ENCODE results near the gene GOLGA3.

The GOLGA3 gene

GRCh38 chr12:132747896-132748295, 80.8 kb downstream of the GOLGA3 start:
- DNase-seq (ENCODE audit: low spot score), result no peak

DNA sequence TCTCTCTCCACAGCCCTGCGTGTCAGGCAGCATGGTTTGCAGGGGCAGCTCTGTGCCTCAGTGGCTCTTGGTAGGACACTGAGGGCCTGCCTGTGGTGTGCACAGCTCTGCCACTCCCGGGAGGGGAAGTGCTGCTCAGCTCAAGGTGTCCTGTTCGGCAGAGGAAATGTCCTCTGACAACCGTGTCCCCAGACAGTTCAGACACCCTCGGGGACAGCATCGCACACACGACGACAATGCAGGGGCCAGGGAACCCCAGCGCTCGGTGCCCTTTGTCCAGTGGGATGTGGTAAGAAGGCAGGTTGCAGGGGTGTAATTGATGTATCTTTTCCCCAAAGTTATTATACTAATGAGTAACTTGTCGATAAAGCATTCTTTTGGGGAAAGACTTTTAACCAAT, 81.3 kb downstream of the GOLGA3 start:
- no peak for DNase-seq (ENCODE audit: low spot score)

- DNase-seq (ENCODE audit: low spot score), result no peak
These were observed 82.1 kb downstream of the GOLGA3 start for GRCh38 chr12:132746613-132747012.

GRCh38 chr12:132743831-132744230, 84.8 kb downstream of the GOLGA3 start:
- no peak for DNase-seq (ENCODE audit: low spot score)

GRCh38 chr12:132741620-132742019, 87.0 kb downstream of the GOLGA3 start:
- no peak for DNase-seq (ENCODE audit: low spot score)

GRCh38 chr12:132740652-132741051, 88.0 kb downstream of the GOLGA3 start:
- DNase-seq (ENCODE audit: low spot score), result no peak

GRCh38 chr12:132740313-132740646, 88.4 kb downstream of the GOLGA3 start:
- no peak for DNase-seq (ENCODE audit: low spot score)

GRCh38 chr12:132739600-132740312, 88.9 kb downstream of the GOLGA3 start:
- no peak for DNase-seq (ENCODE audit: low spot score)

- DNase-seq (ENCODE audit: low spot score), result no peak
These were observed 91.8 kb downstream of the GOLGA3 start for GRCh38 chr12:132736913-132737312.

DNA sequence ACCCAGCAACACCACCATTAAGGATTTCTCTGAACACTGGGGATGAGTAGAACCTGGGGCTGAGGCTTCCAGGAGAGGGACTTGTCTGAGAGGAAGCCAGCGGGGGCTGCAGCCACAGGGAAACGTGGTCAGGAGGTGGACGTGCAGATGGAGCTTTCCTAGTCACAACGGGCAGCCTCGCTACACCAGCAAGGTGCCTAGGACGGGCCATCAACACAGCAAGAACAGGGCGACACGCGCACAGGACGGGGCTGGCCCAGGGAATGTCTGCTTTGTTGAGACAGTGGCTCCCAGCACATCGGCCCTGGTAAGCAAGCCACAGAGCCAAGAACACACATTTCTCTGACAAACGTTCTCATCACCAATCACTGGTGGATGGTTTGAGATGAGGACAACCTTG, 92.3 kb downstream of the GOLGA3 start:
- DNase-seq (ENCODE audit: low spot score), result no peak

DNA sequence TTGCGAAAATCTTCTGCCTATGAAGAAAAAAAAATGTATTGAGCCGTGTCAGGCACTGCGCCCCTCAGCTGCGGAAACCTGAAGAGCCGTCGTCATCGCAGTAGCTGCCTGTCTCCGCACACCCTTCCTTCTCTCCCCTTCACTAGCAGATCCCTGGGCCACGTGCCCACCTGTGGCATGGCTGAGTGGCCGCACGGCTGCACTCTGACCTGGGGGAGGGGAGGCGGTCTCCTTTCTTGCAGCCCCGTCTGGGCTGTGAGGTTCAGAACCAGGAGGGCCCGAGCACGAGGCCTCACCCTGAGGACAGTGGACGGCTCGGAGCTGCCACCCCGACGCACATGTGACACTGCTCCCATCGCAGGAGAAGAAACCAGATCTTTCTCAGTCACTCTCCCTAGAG, 93.2 kb downstream of the GOLGA3 start:
- no peak for DNase-seq (ENCODE audit: low spot score)

DNA sequence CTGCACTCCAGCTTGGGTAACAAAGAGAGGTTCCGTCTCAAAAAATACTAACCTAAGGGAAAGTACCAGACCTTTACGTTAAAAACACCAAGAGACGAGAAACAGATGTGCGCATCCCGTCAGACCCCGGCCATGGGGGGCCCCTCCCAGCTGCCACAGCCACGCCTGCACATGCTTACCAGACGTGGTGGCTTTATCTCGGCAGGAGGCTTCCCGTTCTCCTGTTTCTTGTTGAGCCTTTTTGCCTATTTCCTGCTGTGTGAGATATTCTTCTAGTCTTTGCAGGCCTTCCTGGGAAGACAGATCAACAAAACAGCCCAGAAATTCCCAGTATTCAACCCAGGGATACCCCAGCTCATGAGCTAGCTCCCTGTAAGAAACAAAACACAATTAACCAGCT, 94.5 kb downstream of the GOLGA3 start:
- DNase-seq (ENCODE audit: low spot score), result no peak

GRCh38 chr12:132731574-132731973, 97.1 kb downstream of the GOLGA3 start:
- DNase-seq (ENCODE audit: low spot score), result no peak

DNA sequence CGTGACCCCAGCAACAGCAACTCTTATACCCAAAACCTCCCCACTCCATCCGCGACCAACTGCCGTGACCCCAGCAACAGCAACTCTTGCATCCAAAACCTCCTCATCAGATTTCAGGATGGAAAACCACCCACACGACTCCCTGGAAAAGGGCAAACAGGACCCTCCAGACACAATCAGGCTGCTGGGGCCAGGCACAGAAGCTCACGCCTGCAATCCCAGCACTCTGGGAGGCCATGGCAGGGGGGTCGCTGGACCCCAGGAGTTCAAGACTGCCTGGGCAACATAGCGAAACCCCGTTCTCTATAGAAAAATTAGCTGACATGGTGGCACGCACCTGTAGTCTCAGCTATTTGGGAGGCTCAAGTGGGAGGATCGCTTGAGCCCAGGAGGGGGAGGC, 98.3 kb downstream of the GOLGA3 start:
- no peak for DNase-seq (ENCODE audit: low spot score)

GRCh38 chr12:132729541-132730320, 98.9 kb downstream of the GOLGA3 start:
- DNase-seq (ENCODE audit: low spot score), result no peak

DNA sequence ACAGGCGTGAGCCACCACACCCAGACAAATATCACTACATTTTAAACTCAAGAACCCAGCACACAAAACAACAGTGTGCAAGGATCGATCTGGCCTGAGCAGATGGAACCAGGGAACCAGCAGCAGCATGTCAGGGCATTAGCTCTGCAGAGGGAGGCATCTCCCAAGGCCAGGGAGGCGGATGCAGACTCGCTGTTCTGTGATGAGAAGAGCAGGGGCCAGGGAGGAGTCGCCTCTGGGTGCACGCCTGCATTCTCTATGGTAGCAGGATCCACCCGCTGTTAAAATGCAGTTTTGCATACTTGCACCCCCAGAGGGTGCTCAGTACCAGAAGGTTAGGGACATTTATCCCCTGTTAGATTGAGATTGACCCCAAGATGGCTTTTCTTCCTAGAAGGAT, 100.2 kb downstream of the GOLGA3 start:
- no peak for DNase-seq (ENCODE audit: low spot score)

GRCh38 chr12:132727091-132727794, 101.4 kb downstream of the GOLGA3 start:
- no peak for DNase-seq (ENCODE audit: low spot score)

- no peak for DNase-seq (ENCODE audit: low spot score)
These were observed 102.3 kb downstream of the GOLGA3 start for GRCh38 chr12:132726386-132726785.

DNA sequence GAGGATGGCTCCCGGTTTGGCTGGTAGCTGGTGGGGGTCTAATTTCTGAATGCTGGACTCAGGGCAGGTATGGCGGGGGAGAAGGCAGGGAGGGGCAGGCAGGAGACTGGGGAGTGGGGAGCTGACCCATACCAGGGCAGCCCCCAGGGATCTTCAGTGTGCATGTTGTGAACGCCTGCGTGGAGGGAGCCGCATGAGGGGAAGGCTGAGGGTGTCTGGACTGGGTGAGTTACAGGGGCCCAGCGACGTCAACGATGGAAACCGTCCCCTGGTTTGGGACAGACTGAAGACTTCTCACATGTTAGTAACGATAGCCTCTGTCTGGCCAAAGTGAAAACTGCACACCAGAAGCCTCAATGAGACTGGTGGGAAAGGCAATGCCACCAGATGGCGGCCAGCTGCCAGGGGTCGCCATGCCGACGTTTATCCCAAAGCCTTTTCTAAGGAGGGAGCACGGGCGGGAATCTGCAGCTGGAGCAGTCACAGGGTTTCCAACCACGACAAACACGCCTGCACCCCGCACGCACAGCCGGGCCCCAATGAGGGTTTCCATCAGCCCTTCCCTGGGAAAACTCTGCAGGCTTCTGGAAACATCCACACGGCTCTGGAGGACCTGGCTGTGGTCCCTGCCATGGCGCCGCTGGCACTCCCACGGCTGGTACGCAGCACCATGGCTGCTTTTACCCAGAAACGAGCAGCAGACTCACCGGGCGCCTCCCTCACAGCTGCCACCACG, 104.0 kb downstream of the GOLGA3 start:
- DNase-seq (ENCODE audit: low spot score), result no peak

DNA sequence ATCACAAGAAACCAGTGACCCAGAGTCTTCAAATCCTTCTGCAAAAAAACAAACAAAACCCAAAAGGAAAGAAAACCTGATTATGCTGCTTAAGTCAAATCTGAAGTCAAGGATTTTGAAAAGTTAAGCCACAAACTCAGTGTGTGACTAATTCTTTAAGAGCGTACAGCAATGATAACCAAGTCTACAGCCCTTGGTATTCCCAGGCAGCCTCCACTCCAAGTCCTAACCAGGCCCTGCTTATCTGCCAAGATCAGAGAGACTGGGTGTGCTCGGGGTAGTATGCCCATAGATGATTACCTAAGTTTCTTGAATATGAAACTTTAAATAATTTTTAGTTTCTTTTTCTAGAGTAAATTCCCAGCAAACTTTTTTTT, 104.9 kb downstream of the GOLGA3 start:
- no peak for DNase-seq (ENCODE audit: low spot score)

DNA sequence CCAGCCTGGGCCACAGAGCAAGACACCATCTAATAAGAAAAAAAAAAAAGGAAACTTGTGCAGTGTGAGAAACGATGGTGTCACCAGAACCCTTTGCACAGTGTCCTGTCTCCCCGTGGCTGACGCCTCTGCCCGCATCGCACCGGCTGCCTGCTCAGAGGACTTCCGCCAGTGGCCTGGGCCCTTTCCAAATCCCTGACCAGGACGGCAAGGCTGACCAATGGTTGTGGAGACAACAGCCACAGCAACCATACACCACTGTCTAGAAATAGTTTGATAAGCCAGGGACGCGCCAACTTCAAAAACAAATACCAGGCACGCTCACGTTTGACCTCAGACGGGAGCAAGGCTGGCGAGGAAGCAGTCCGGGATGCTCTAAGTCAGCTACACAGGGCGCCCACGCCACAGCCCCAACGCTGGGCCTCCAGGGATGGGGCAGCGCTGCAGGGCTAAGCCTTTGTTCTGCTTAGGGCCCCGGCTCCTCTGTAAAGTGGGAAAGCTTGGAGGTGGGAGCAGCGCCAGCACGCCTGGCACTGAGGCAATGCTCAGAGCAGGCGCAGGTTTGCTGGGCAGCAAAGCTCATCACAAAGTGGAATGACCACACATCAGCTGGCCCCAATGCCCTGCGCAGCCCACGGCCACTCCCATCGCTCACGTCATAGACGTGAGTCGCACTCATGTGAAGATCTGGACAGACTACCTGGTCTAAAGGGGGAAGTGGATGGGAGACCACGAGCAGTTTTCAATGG, 105.5 kb downstream of the GOLGA3 start:
- DNase-seq (ENCODE audit: low spot score), result no peak
